ENCODE measurements around the gene WWP2. TPM values are rescaled to one million over a fixed set of nuclear protein-coding genes. Genes with fewer than 3 reads are reported as not detected.
"Not testable (repeated sequence)": the region's sequence is repeated elsewhere in the genome, so short reads cannot be mapped to it uniquely, and the experiment has no call there.

Gene WWP2
- total RNA-seq, 1 donor from 2014 or later: 25.7 TPM

- no peak for FAIRE-seq
- no peak for DNase-seq (ENCODE audit: low spot score in 2 of 2)
Measured at GRCh38 chr16:69851491-69852240, 89.5 kb downstream of the WWP2 start.

GRCh38 chr16:69852815-69853214, 90.7 kb downstream of the WWP2 start:
- DNase-seq (ENCODE audit: low spot score in 2 of 2) (no peak), FAIRE-seq (no peak)

- DNase-seq (ENCODE audit: low spot score in 2 of 2) (no peak), FAIRE-seq (no peak)
Measured at GRCh38 chr16:69853481-69853880, 91.3 kb downstream of the WWP2 start.

DNA sequence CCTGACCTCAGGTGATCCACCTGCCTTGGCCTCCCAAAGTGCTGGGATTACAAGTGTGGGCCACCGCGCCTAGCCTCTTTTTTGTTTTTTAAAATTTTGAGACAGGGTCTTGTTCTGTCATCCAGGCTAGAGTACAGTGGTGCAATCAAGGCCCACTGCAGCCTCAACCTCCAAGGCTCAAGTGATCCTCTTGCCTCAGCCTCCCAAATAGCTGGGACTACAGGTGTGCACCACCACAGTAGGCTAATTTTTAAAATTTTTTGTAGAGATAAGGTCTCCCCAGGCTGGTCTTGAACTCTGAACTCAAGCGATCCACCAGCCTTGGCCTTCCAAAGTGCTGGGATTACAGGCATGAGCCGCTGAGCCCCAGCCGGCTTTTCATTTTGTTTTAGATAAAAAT, 92.6 kb downstream of the WWP2 start:
- FAIRE-seq: not testable (repeated sequence)

GRCh38 chr16:69855592-69855991, 93.5 kb downstream of the WWP2 start:
- FAIRE-seq (no peak), DNase-seq (ENCODE audit: low spot score in 2 of 2) (no peak)

More for the DNA sequence above, 92.6 kb downstream of the WWP2 start:
- DNase-seq (ENCODE audit: low spot score in 2 of 2): not testable (repeated sequence)

- no peak for FAIRE-seq
- DNase-seq (ENCODE audit: low spot score in 2 of 2): no peak
Measured at GRCh38 chr16:69858191-69859104, 96.3 kb downstream of the WWP2 start.

DNA sequence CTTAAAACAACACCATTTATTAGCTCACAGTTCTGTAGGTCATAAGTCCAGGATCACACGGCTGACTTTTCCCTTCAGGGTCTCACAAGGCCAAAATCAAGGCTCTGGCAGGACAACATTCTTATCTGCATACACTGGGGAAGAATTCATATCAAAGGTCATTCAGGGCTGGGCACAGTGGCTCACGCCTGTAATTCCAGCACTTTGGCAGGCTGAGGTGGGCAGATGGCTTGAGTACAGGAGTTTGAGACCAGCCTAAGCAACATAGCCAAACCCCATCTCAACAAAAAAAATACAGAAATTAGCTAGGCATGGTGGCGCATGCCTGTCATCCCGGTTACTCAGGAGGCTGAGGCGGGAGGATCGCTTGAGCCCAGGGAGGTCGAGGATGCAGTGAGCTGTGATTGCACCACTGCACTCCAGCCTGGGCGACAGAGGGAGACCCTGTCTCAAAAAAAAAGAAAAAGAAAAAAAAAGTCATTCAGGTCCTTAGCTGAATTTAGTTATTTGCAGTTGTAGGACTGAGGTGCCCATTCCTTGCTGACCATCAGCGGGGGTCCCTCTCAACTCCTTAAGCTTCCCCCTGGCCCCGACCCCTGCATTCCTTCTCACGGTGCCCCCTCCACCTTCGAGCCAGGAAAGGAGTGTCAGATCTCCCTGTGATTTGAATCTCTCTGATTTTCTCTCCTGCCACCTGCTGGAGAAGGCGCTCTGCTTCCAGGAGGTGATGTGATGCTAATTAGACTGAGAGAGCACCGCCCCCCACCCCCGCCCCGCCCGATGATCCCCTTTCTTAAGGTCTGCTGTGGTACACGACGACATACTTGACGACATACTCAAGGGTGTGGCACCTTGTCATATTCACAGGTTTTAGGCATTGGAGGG, 97.2 kb downstream of the WWP2 start:
- no peak for FAIRE-seq
- DNase-seq (ENCODE audit: low spot score in 2 of 2): peak in 1 of 2 donors; percentile 30

GRCh38 chr16:69860233-69861231, 98.4 kb downstream of the WWP2 start:
- no peak for FAIRE-seq

DNA sequence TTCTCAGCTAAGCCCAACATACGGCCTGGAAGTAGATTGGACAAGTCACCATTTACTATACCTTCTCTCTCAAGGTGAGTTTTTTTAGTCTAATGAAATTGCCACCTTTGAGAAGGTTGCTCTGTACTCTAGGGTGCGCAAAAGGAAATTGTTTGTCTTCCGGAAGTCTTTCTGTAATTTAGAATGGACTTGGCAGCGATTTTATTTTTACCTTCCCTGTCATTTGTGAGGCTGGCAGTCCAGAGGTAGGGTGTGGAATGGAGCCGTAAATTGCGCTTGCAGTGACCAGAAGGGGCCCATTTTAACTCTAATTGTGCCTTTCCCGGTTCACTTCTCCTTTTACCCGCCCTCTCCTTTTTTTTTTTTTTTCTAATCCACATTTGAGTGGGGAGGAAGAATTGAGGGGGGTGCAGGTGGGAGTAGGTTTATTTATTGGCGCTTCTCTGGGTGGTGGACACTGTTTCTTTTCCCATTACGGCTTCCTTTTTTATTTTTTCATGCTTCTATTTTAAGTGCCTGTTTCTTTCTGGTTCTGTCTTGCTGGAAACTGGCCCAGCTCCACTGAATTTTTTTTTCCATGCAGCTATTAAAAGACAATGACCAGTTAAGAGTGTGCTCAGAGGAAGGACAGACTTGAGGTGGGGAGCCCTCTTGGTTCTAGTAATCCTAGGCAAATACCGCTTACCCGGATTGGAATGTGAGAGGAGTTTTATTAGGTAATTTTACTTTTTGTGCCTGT, 99.3 kb downstream of the WWP2 start:
- DNase-seq (ENCODE audit: low spot score in 2 of 2) (peak; percentile 22 to 67), FAIRE-seq (no peak)

More at GRCh38 chr16:69860233-69861231, 98.4 kb downstream of the WWP2 start:
- DNase-seq (ENCODE audit: low spot score in 2 of 2): no peak

DNA sequence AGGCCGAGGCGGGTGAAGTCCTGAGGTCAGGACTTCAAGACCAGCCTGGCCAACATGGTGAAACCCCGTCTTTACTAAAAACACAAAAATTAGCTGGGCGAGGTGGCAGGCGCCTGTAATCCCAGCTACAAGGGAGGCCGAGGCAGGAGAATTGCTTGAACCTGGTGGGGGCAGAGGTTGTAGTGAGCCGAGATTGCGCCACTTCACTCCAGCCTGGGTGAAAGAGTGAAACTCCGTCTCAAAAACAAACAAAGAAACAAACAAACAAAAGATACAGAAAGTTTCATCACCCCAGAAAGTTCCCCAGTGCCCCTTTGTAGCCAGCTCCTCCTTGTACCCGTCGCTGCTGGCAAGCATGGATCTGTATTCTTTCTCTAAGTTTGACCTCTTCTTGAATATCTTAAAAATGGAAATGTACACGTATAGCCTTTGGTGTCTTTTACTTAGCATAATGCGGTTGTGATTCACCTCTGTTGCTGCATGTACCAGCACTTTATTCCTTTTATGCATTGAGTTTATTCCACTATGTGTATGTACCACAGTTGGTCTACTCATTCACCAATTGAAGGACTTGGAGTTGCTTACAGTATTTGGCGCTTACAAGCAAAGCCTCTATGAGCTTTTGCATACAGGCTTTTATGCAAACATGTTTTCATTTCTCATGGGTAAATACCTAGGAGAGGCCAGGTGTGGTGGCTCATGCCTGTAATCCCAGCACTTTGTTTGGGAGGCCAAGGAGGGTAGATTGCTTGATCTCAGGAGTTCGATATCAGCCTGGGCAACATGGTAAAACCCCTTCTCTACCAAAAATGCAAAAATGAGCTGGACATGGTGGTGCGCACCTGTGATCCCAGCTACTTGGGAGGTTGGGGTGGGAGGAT, 101.5 kb downstream of the WWP2 start:
- no peak for FAIRE-seq

GRCh38 chr16:69865701-69866100, 103.6 kb downstream of the WWP2 start:
- DNase-seq (ENCODE audit: low spot score in 2 of 2) (no peak), FAIRE-seq (no peak)

More for the DNA sequence above, 101.5 kb downstream of the WWP2 start:
- DNase-seq (ENCODE audit: low spot score in 2 of 2): no peak

DNA sequence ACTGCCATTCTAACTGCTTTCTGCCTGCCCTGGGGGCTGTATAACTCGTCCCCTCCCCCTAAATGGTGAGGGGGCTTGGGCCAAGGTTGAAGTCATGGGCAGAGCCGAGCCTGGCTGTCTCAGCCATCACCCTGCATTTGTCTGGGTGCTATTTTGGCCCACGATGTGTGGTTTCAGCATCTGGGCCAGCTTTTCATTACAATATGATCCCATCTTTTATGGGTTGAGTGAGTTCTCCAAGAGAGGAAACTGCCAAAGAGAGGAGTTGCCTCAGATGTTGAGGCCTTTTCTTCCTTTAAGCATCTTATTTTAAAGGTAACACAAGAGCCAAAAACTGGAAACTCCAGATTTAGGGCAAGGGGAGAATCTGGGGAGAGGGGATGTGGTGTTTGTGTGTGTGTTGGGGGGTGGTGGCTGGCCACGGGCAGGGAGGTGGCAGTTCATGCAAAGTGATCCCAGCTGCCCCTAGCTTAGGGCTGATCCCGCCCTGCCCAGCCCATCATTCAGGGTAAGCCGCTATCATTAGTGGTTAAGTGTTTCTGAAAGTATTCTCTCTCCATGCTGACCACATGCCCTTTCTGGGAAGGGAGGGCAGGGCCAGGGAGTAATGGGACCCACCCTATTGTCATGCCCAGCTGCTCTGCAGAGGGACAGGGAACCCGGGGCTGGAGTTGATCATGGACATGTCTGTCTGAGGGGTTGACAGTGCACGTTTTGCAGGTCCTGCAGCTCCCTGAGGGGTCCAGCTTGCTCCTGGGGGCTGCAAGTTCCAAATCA, 105.8 kb downstream of the WWP2 start:
- DNase-seq (ENCODE audit: low spot score in 2 of 2) (no peak), FAIRE-seq (no peak)

GRCh38 chr16:69870761-69871160, 108.6 kb downstream of the WWP2 start:
- no peak for DNase-seq (ENCODE audit: low spot score in 2 of 2)
- FAIRE-seq: no peak

DNA sequence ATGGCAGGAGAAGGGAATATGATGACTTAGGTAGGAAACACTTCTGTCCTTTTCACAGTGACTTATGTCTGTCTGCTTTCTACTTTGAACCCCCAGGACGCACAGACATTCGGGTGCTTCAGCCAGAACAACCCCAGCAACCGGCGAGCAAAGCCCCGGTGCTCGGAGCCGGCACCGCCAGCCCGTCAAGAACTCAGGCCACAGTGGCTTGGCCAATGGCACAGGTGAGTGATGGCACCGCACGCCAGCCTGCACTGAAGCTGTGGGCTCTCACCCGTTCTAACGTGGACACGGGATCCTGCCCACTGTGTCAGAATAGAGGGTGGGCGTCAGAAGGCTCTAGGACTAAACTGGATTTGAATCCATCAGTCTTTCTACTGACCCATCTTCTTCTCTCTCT, 109.6 kb downstream of the WWP2 start:
- FAIRE-seq: no peak

GRCh38 chr16:69872888-69873287, 110.8 kb downstream of the WWP2 start:
- DNase-seq (ENCODE audit: low spot score in 2 of 2): no peak
- FAIRE-seq: no peak

More for the DNA sequence above, 109.6 kb downstream of the WWP2 start:
- no peak for DNase-seq (ENCODE audit: low spot score in 2 of 2)

GRCh38 chr16:69873783-69874182, 111.7 kb downstream of the WWP2 start:
- no peak for FAIRE-seq
- no peak for DNase-seq (ENCODE audit: low spot score in 2 of 2)

DNA sequence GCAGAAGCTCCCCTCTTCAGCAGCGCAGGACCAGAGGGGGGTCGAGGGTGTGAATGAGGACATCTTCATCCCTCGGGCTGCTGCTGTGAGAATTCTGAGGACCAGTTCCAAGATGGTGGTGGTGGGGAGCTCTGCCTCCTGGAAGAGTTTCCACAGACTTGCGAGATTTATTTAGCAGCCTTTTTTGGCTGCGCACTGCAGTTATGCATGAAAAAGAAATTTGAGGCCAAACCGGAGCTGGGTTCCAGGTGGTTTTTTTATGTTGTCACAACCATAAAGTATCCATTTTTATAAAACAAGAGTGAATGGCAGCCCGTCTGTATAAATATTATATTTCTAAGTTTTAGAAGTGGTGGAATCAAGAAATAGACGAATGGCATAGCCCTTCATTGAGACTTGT, 112.1 kb downstream of the WWP2 start:
- DNase-seq (ENCODE audit: low spot score in 2 of 2) (no peak), FAIRE-seq (no peak)
